Measurements from ENCODE around the gene NFIC.

The NFIC gene

GRCh38 chr19:3322199-3322978 lies 44.0 kb upstream of the NFIC start:
- TF ChIP-seq CSRNP3 (CRISPR knock-in tag; IDR thresholded peaks at IDR 0.05) = no peak
- ATAC-seq = no peak

GRCh38 chr19:3323026-3323425 lies 43.4 kb upstream of the NFIC start:
- ATAC-seq = no peak
- TF ChIP-seq TSHZ2 (CRISPR knock-in tag; IDR thresholded peaks at IDR 0.05) (no peak), OSR1 (CRISPR knock-in tag; IDR thresholded peaks at IDR 0.05) (no peak), CREB5 (CRISPR knock-in tag; IDR thresholded peaks at IDR 0.05; ENCODE audit: low read depth) (no peak), ZNF8 (CRISPR knock-in tag; IDR thresholded peaks at IDR 0.05) (no peak), CSDC2 (CRISPR knock-in tag; IDR thresholded peaks at IDR 0.05) (no peak), ESRRG (CRISPR knock-in tag; IDR thresholded peaks at IDR 0.05) (no peak), POU6F1 (CRISPR knock-in tag; IDR thresholded peaks at IDR 0.05; ENCODE audit: borderline replicate concordance, low read depth) (no peak), SNAI2 (CRISPR knock-in tag; IDR thresholded peaks at IDR 0.05) (no peak), RARB (CRISPR knock-in tag; IDR thresholded peaks at IDR 0.05) (no peak), ISL1 (CRISPR knock-in tag; IDR thresholded peaks at IDR 0.05) (no peak), ARNTL (CRISPR knock-in tag; IDR thresholded peaks at IDR 0.05; ENCODE audit: borderline replicate concordance, low read depth) (no peak), TOX (CRISPR knock-in tag; IDR thresholded peaks at IDR 0.05; ENCODE audit: borderline replicate concordance) (no peak)

GRCh38 chr19:3323658-3324057 lies 42.7 kb upstream of the NFIC start:
- ATAC-seq = no peak
- TF ChIP-seq ZNF70 (CRISPR knock-in tag; IDR thresholded peaks at IDR 0.05) (no peak), BACH2 (CRISPR knock-in tag; IDR thresholded peaks at IDR 0.05; ENCODE audit: borderline replicate concordance) (no peak), TSHZ2 (CRISPR knock-in tag; IDR thresholded peaks at IDR 0.05) (no peak), ZC3H10 (CRISPR knock-in tag; IDR thresholded peaks at IDR 0.05) (no peak), PPARA (CRISPR knock-in tag; IDR thresholded peaks at IDR 0.05; ENCODE audit: borderline replicate concordance) (no peak), ZFP3 (CRISPR knock-in tag; IDR thresholded peaks at IDR 0.05) (no peak), ISL1 (CRISPR knock-in tag; IDR thresholded peaks at IDR 0.05) (no peak), CREB5 (CRISPR knock-in tag; IDR thresholded peaks at IDR 0.05; ENCODE audit: low read depth) (no peak), GLIS3 (CRISPR knock-in tag; IDR thresholded peaks at IDR 0.05) (no peak), SNAI2 (CRISPR knock-in tag; IDR thresholded peaks at IDR 0.05) (no peak), RARB (CRISPR knock-in tag; IDR thresholded peaks at IDR 0.05) (no peak), PATZ1 (CRISPR knock-in tag; IDR thresholded peaks at IDR 0.05; ENCODE audit: borderline replicate concordance) (no peak), CSRNP3 (CRISPR knock-in tag; IDR thresholded peaks at IDR 0.05) (no peak), ARNTL (CRISPR knock-in tag; IDR thresholded peaks at IDR 0.05; ENCODE audit: borderline replicate concordance, low read depth) (no peak)
